Neural progenitor cell (in vitro differentiated cells): ENCODE measurements around the gene ASB4.

ENCODE experiments used
- CTCF ChIP-seq: fragments of 200-600 bp; sonication (generic); IDR thresholded peaks from 2 replicates; pipeline ENCODE4 v1.5.1; 2017; ENCODE audit warnings: antibody characterized with exemption, mild to moderate bottlenecking
- EZH2 ChIP-seq: fragments of 200-600 bp; sonication (generic); IDR thresholded peaks from 2 replicates; pipeline ENCODE4 v1.6.1; 2017; ENCODE audit warnings: antibody characterized with exemption, mild to moderate bottlenecking, moderate library complexity

GRCh38 chr7:95529701-95530100 lies 44.0 kb downstream of the ASB4 start:
- TF ChIP-seq CTCF = no peak
- no peak for TF ChIP-seq EZH2
